Erythroblast (primary cell): Measurements from ENCODE around the gene ESRRB.

ENCODE experiments used
- GATA1 ChIP-seq: IDR thresholded peaks from 2 replicates; pipeline ENCODE4 v1.6.1; 2011; ENCODE audit warnings: low read depth, mild to moderate bottlenecking, control low read depth, low read length, moderate library complexity
- POLR2A ChIP-seq: IDR thresholded peaks from 2 replicates; pipeline ENCODE4 v1.6.1; 2011; ENCODE audit warnings: mild to moderate bottlenecking, low read length

DNA sequence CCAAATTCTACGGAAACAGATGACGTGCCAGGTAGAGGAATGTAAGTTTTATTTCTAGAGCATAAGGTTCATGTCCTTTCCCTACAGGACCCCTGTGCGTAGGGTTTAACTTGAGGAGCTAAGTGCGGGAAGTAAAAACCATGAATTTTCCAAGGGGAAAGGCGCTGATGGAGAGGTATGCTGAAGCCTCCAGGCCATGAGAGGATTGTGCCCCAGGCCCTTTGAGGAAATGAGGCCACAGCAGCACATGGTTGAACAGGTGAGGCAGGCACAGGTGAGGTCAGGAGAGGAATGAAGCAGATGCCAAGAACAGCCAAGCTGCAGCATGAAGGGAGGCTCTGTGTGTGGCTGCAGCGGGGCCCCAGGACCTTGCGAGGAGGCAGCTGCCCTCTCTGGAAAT is 14.7 kb downstream of the ESRRB start:
- TF ChIP-seq POLR2A: no peak
- TF ChIP-seq GATA1: no peak
